Keratinocyte (primary cell): Measurements from ENCODE around the gene GUCA2A. TPM values are rescaled to one million over a fixed set of nuclear protein-coding genes. Genes with fewer than 3 reads are reported as not detected.

Experiments
- DNase-seq: peaks from one replicate; pipeline ENCODE4 v3.0.0-alpha.2; 2011; ENCODE audit warnings: low read depth, missing footprints, low spot score
- FAIRE-seq: peaks from 2 replicates; lab custom pipeline; 2011; peaks lifted over from hg19 to GRCh38; lab: Jason Lieb, UNC
- H2AFZ ChIP-seq: 2 replicates; pipeline ENCODE4 v1.6.0; 2012; ENCODE audit warnings: low read length, control low read depth, inconsistent platforms; ENCODE audit not compliant: control insufficient read depth
- H3K27ac ChIP-seq: 2 replicates; pipeline ENCODE4 v1.5.1; 2011; ENCODE audit warnings: low read length; ENCODE audit not compliant: control insufficient read depth, insufficient read depth
- H3K27me3 ChIP-seq: 3 replicates; pipeline ENCODE4 v1.6.0; 2011; ENCODE audit warnings: low read length; ENCODE audit not compliant: control insufficient read depth, insufficient read depth; ENCODE audit errors: extremely low read depth
- H3K36me3 ChIP-seq, 2 experiments: 2 replicates in 1 of 2; 3 replicates in 1 of 2; pipeline ENCODE4 v1.5.1; 2011; ENCODE audit warnings: low read length in 2 of 2, mild to moderate bottlenecking in 1 of 2; ENCODE audit not compliant: control insufficient read depth in 2 of 2, insufficient read depth in 2 of 2; ENCODE audit errors: extremely low read depth in 1 of 2
- H3K4me1 ChIP-seq: 3 replicates; pipeline ENCODE4 v1.5.1; 2011; ENCODE audit warnings: low read length; ENCODE audit not compliant: control insufficient read depth, insufficient read depth; ENCODE audit errors: extremely low read depth
- H3K4me2 ChIP-seq: 3 replicates; pipeline ENCODE4 v1.6.0; 2011; ENCODE audit warnings: low read depth, low read length; ENCODE audit not compliant: control insufficient read depth, insufficient read depth; ENCODE audit errors: extremely low read depth
- H3K4me3 ChIP-seq, 3 experiments: fragments of 200-600 bp in 1 of 3; sonication (generic) in 1 of 3; 2 replicates in 2 of 3; 3 replicates in 1 of 3; pipeline ENCODE4 v1.5.1; 2011 to 2016; ENCODE audit warnings: low read length in 3 of 3, mild to moderate bottlenecking in 3 of 3, control low read depth in 2 of 3, inconsistent platforms in 1 of 3, low read depth in 1 of 3, mixed read lengths in 1 of 3, mixed run types in 1 of 3, moderate library complexity in 1 of 3; ENCODE audit not compliant: control insufficient read depth in 2 of 3, insufficient read depth in 2 of 3; ENCODE audit errors: extremely low read depth in 1 of 3
- H3K79me2 ChIP-seq: 2 replicates; pipeline ENCODE4 v1.6.0; 2012; ENCODE audit warnings: low read length; ENCODE audit not compliant: control insufficient read depth, insufficient read depth
- H3K9ac ChIP-seq: 3 replicates; pipeline ENCODE4 v1.6.0; 2011; ENCODE audit warnings: low read length; ENCODE audit not compliant: control insufficient read depth, insufficient read depth; ENCODE audit errors: extremely low read depth
- H3K9me1 ChIP-seq: 3 replicates; pipeline ENCODE4 v1.6.0; 2011; ENCODE audit warnings: low read length; ENCODE audit not compliant: control insufficient read depth, insufficient read depth; ENCODE audit errors: extremely low read depth
- H3K9me3 ChIP-seq: 2 replicates; pipeline ENCODE4 v1.5.1; 2012; ENCODE audit warnings: low read depth, low read length; ENCODE audit not compliant: control insufficient read depth
- H4K20me1 ChIP-seq: 3 replicates; pipeline ENCODE4 v1.6.0; 2011; ENCODE audit warnings: low read length; ENCODE audit not compliant: control insufficient read depth, insufficient read depth; ENCODE audit errors: extremely low read depth
- CTCF ChIP-seq, 3 experiments: IDR thresholded peaks in 1 of 3; conservative IDR thresholded peaks in 1 of 3; optimal IDR thresholded peaks in 1 of 3; 2 replicates in 2 of 3; 3 replicates in 1 of 3; pipeline versions ENCODE3 to v1.5.1; 2011; ENCODE audit warnings: low read length in 3 of 3, mild to moderate bottlenecking in 3 of 3, moderate library complexity in 2 of 3, control low read depth in 1 of 3, inconsistent platforms in 1 of 3; ENCODE audit not compliant: insufficient read depth in 2 of 3; ENCODE audit errors: extremely low read depth in 1 of 3
- EZH2 ChIP-seq: IDR thresholded peaks from one replicate; pipeline ENCODE4 v1.6.1; 2012; ENCODE audit warnings: inconsistent platforms, mild to moderate bottlenecking, low read length, moderate library complexity
- dilution Hi-C: fragments of 300-500 bp; cut with MboI; formaldehyde crosslinking; loops from one replicate; pipeline ENCODE4 v1.7.0; 2020; ENCODE audit warnings: low sequenced_read_pairs; ENCODE audit not compliant: extremely low pct_ligation_motif_present
- polyA plus RNA-seq, 5 experiments: library from polyadenylated mRNA; depleted of rRNA in 3 of 5; stranded (reverse) in 3 of 5; stranded (forward) in 1 of 5; unstranded in 1 of 5; fragments of >200 nt; gene quantifications; 1 replicate in 1 of 5; 2 replicates in 3 of 5; 3 replicates in 1 of 5; pipeline versions ENCODE4 v1.2.1 to v1.2.3, GENCODE V29; 2011 to 2012; ENCODE audit warnings: missing spikeins in 2 of 5, low read depth in 1 of 5, low replicate concordance in 1 of 5

GUCA2A gene
- polyA plus RNA-seq, 1 donor (not counting 4 experiments of a cell fraction or from before 2014, with no cell fraction given), result not detected

- Histone ChIP-seq H3K79me2 (no peaks in the 10 kb centered on the region), H3K9me3 (peaks cover 4% of the 10 kb centered on the region), H3K4me1 (peaks cover 14% of the 10 kb centered on the region), H2AFZ (no peak overlapping the region), H4K20me1 (no peaks in the 10 kb centered on the region), H3K36me3 (no peaks in the 10 kb centered on the region), H3K9ac (no peak overlapping the region), H3K4me3 (no peak overlapping the region), H3K4me2 (no peak overlapping the region), H3K27ac (no peak overlapping the region), H3K9me1 (peaks cover 6% of the 10 kb centered on the region), H3K27me3 (no peaks in the 10 kb centered on the region)
- no peak for TF ChIP-seq EZH2
- TF ChIP-seq CTCF (optimal IDR thresholded peaks at IDR 0.05 in 1 of 3, IDR thresholded peaks at IDR 0.05 in 1 of 3, conservative IDR thresholded peaks at IDR 0.05 in 1 of 3; ENCODE audit: extremely low read depth in 1 of 3, insufficient read depth in 2 of 3, low read length in 3 of 3), result no peak
- DNase-seq (no peak), FAIRE-seq (no peak)
- dilution Hi-C loops, result no loop called here
Measured at GRCh38 chr1:42163114-42163513, 1.4 kb downstream of the GUCA2A start.

GRCh38 chr1:42162181-42162580 lies 2.4 kb downstream of the GUCA2A start:
- no peak for TF ChIP-seq CTCF (optimal IDR thresholded peaks at IDR 0.05 in 1 of 3, IDR thresholded peaks at IDR 0.05 in 1 of 3, conservative IDR thresholded peaks at IDR 0.05 in 1 of 3; ENCODE audit: extremely low read depth in 1 of 3, insufficient read depth in 2 of 3, low read length in 3 of 3)
- no peak for TF ChIP-seq EZH2
- dilution Hi-C loops, result no loop called here
- no peak overlapping the region for H3K27ac ChIP-seq
- DNase-seq (no peak), FAIRE-seq (no peak)
- H2AFZ ChIP-seq, result no peak overlapping the region
- H3K4me3 ChIP-seq, result no peak overlapping the region
- H3K27me3 ChIP-seq, result no peaks in the 10 kb centered on the region
- H3K9me1 ChIP-seq, result peaks cover 6% of the 10 kb centered on the region
- no peaks in the 10 kb centered on the region for H3K36me3 ChIP-seq
- no peak overlapping the region for H3K9ac ChIP-seq
- H3K79me2 ChIP-seq, result no peaks in the 10 kb centered on the region
- no peaks in the 10 kb centered on the region for H4K20me1 ChIP-seq
- H3K9me3 ChIP-seq, result peaks cover 4% of the 10 kb centered on the region
- no peak overlapping the region for H3K4me2 ChIP-seq
- H3K4me1 ChIP-seq, result peaks cover 14% of the 10 kb centered on the region
